A549 treated with CpdA at 1 μM for 4 hours (cell line): ENCODE data around the gene LAS1L. TPM values are rescaled to one million over a fixed set of nuclear protein-coding genes. Genes with fewer than 3 reads are reported as not detected.

Source experiments
- total RNA-seq: library from RNA; stranded (reverse); fragments of 200-300 nt; extraction: Qiagen RNA extraction; gene quantifications from 5 replicates; pipeline ENCODE4 v1.2.3, GENCODE V29; 2022; ENCODE audit warnings: low read depth

Gene LAS1L
- total RNA-seq, result 65.8 to 69.7 TPM (median 66.9 TPM) in 5 replicates

GRCh38 chrX:65534450-65535292 lies at the start of gene LAS1L:
Gene LAS1L, minus strand, starts transcription at chrX:65534787. Its CDS starts 72 bp downstream, at chrX:65534715.

Other genes with a start within 250 kb of the LAS1L start
- 234 to 318 TPM (median 274 TPM) in 5 replicates for gene MSN, start 132.9 kb upstream of the LAS1L start, total RNA-seq